HL-60/S4 treated with phorbol 12-myristate 13-acetate at 8.2 ng/mL for 4 days and 3 days (cell line): ENCODE results near the gene TUNAR.

ENCODE experiments used
- in situ Hi-C: fragments of 300-500 bp; cut with MboI; formaldehyde crosslinking; loops from 2 replicates; pipeline ENCODE4 v1.15.0; 2022; ENCODE audit warnings: low sequenced_read_pairs

The TUNAR gene

DNA sequence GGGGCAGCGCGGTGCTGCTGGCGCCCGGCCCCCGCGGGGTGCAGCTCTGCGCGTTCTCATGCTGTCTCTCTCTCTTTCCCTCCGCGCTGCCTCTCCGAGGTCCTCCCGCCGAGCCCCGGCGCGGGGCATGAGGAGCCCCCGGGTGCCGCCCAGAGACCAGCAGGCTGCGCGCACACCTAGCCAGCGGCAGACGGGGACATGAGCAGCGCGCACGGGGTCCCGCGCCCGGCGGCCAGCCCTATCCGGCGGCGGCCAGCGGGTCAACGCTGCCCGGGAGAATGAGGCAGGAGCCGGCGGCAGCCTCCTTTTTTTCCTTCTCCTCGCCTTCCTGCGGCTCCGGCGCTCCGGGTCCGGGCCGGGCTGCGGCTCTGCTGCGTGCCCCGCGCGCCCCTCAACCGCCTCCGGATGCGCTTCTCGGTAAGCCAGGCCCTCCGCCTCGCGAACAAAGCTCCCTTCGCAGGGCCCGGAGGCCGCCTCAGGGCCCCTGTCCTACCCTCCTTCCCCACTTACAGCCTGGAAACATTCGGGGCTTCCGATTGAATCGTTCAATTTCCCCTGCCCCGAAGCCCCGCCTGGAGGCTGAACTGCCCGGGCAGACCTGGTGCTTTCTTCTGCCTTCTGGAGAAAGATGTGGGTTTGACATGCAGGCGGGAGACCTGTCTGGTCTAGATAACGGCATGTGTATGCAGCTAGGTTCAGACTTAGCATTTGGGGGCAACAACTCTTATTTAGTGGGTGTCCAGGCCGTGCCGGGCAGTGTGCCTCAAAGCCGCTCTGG is at the start of gene TUNAR:
TSS of gene TUNAR (plus strand) at position 72 of the 778 bp plus-strand sequence.
- in situ Hi-C loops: no loop called here

DNA sequence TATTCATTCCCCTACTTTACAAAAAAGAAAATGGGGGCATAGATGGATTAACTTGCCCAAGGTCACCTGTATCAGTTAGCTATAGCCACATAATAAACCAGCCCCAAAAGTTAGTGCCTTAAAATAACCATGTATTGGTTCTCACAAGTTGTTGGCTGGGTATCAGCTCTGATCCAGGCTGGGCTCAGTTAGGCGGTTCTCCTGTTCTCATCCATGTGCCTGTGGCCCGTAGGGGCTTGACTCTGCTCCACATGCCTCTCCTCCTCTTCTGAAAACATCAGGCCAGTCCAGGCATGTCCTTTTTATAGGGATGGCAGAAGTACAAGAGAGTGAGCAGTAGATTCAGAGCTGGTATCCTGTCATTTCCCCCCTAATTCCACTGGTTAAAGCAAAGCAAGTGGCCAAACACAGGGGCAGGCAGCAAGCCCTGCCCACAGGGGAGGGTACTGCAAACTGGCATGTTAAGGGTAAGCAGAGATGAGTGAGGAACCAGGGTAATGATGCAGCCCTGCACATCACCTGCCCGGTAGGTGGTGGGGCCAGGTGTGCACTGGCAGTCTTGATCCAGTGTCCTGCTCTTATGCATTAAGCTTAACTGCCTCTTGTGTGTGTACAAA is 47.9 kb upstream of the TUNAR start:
- in situ Hi-C loops: no loop called here

DNA sequence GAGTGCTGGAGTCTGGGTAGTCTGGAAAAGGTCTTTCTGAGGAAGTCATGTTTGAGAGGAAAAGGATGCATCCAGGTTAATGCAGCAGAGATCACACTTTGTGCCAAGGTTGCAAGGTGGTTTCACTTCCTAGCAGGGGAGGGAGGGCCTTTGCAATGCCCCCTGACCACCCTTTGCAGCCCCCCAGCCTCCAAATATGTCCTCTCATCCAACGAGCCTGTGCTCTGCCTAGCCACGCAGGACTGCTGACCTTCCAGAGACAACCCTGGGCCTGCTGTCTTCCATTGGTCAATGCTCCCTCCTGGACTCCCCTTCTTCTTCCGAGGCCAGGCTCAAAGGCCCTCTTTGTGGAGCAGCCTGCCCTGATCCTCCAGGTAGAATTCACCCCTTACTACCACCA is 47.3 kb upstream of the TUNAR start:
- in situ Hi-C loops: no loop called here

- in situ Hi-C loops: no loop called here
Observed at GRCh38 chr14:95830386-95830785, 46.2 kb upstream of the TUNAR start.

- in situ Hi-C loops: no loop called here
Observed at GRCh38 chr14:95831041-95831440, 45.6 kb upstream of the TUNAR start.

DNA sequence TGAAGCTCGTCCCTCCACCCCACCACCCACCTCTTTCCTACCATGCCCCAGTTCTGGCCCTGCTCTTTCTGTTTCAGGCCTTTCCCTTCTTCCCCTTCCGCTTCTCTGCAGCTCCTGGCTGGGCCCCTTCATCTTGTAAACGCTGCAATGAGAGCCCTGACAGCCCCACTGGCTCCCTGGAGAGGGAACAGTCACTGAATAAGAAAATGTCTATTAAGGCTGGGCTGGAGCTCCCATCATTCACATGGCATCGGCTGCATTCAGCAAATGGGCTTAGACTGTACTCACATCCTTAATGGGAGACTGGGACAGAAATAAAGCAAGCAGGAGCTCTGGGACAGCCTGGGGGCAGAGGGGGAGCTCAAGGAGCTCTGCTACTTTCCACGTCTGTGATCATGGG is 45.2 kb upstream of the TUNAR start:
- in situ Hi-C loops: no loop called here

- in situ Hi-C loops: no loop called here
Observed at GRCh38 chr14:95832012-95832411, 44.6 kb upstream of the TUNAR start.

DNA sequence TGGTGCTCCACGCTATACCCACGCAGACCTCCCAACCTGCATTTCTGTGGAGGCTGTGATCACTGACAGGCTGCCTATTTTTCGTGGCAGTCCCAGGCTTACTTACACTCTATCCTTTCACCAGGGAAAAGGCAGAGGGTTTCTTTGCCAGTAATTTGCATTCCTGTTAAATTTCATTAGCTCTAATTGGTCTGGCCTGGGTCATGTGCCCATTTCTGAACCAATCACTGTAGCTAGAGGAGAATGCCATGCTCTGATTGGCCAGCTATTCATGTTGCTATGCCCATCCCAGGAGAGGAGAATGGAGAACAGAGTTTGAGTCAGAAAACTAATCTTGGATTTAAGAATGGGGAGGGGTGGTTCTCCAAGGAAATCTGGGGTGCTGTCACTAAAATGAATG is 43.2 kb upstream of the TUNAR start:
- in situ Hi-C loops: no loop called here

DNA sequence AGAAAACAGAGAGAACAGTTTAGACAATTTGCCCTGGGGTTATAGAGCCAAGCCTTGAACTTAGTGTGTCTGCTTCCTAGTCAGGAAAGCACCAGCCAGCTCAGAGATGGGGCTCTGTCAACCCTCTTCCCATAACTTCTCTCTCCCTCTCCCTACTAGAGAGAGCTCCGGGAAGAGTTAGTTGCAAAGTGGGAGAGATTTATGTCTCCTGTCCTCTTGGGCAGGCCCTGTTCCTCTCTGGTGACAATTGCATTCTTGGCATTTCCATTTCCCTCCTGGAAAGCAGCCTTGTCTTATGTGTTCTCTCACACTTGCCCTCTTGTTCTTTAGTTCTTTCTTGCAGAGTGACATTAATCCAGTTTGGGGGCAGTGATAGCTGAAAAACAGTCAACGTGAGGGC is 42.1 kb upstream of the TUNAR start:
- in situ Hi-C loops: no loop called here

DNA sequence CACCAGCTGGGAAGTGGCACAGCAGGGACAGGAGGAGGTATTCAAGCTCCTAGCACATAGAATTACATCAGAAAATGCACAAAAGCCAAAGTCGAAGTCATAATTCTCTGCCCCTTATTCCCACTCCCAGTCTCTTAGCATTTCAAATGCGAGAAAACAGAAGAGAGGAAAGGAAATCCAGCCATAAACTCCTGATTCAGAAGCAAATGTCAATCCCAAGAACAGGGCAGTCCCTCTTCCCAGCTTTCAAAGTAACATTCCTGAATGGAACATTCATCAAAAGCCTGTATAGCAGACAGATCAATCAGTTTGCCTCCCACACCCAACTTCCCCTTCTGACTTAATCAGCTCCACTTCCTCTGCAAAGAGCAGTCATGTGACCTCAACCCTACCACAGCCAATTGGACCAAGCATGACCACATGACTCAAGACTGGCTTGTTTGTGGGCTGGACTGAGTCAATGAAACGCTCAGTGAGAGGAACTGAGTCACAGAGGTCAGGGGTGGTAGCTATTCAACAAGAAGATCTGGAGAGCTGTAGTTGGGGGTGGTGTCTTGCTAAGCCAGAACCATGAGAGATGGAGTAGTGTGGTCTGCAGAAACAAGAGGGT is 41.4 kb upstream of the TUNAR start:
- in situ Hi-C loops: no loop called here

DNA sequence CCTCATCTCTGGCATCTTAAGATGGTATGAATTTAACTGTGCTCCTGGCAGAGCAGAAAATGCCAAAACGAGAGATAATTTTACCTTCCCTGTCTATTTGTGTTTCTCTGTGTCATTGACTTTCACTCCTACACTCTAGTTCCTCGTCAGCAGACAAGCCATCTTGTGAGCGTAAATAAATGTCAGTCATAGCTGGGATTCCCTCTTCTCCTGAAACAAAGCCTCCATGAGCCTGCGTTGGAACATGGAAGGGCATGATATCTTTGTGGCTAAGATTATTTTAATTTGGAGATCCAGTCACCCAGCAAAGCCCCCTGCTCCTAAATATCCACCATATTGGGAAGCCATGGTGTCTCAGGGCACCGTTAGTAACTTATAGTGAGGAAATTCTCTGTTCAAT is 37.8 kb upstream of the TUNAR start:
- in situ Hi-C loops: no loop called here

DNA sequence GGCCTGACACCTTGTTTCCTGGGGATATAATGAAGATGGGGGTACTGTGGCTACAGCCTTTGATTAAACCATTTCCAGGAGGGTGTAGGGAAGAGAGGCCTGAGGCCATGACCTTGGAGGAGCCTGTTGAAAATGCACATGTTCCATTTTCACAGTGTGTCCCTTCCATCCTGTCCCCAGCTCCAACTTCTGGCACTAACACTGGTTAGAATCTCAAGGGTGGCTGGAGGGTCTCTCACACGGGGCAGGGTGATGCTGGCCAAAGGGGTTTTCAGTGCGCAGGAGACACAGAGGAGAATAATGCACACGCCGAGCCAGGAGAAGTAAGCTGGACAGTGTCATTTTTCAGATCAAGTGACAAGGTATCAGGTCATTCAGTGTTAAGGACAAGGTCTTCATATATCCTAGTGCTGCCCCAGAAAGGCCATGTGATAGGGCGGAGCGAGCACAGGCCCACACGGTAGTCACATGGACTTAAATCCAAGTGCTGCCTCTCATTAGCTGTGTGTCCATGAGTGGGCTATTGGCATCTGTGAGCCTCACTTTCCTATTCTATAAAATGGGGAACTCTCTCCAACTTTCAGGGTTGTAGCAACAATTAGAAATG is 36.4 kb upstream of the TUNAR start:
- in situ Hi-C loops: no loop called here

DNA sequence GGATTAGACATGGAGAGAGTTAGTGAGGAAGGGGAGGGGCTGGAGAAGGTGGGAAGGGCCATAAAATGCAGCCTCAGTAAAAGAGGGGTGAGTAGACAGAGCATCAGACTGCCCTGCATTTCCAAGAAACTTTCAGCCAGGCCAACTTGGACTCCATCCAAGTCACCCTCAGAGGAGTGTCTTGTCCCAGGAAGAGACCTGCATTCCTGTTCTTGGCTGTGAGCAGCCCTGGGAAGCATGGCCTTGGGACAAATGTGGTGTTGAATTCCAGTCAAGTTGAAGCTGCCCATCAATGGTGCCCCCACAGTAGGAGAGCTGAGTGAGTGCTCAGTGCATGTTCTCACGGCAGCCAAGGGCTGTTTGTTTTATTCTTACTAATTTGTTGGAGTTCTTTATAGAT is 35.0 kb upstream of the TUNAR start:
- in situ Hi-C loops: no loop called here

- in situ Hi-C loops: no loop called here
Observed at GRCh38 chr14:95849761-95850160, 26.9 kb upstream of the TUNAR start.

- in situ Hi-C loops: no loop called here
Observed at GRCh38 chr14:95850429-95850828, 26.2 kb upstream of the TUNAR start.

DNA sequence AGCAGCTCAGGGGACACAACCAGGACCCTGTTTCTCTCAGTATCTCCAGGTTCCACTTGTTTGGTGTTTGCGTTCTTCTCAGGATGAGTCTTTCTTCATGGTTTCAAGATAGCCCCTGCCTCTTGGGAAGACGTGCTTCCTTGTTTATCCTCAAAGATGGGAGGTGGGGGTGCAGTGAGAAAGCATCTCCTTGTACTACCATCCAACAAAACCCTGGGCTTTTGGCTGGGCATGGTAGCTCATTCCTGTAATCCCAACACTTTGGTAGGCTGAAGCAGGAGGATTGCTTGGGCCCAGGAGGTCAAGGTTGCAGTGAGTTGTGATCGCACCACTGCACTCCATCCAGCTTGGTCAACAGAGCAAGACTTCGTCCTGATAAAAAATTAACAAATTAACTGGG is 21.0 kb upstream of the TUNAR start:
- in situ Hi-C loops: no loop called here

DNA sequence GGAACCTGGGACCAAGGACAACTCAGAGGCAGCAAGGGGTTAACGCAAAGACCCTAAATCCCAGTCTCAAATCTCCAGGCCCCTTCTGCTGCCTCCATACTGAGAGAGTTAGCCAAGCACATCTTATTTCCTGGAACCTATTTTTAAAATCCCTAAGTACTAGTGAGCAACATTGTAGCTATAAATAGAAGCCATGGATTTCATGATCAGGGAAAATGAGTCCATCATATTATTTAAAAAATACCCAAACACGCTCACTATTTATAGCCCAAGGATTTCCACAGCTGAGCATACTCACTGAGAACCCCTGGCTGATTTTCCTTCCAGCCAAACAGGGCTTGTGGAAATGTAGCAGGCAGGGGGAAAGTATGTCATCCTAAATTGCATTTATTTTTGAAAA is 19.4 kb upstream of the TUNAR start:
- in situ Hi-C loops: no loop called here

DNA sequence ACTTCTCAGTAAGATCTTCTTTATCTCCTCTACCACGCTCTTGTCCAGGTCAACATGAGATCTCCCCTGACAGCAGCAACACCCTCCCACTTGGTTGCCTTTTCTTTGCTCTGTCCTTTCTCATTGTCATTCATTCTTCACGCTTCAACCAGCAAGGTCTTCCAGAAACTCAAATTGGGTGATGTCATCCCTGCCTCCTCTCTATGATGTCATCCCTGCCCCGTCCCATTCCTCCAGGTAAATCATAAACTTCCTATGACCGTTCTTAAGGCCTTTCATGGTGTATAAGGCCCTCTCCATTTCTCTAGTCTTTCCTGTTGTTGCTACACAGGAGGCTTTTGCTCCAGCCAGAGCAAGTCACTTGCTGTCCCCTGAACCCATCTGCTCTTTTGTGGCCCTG is 17.7 kb upstream of the TUNAR start:
- in situ Hi-C loops: no loop called here

DNA sequence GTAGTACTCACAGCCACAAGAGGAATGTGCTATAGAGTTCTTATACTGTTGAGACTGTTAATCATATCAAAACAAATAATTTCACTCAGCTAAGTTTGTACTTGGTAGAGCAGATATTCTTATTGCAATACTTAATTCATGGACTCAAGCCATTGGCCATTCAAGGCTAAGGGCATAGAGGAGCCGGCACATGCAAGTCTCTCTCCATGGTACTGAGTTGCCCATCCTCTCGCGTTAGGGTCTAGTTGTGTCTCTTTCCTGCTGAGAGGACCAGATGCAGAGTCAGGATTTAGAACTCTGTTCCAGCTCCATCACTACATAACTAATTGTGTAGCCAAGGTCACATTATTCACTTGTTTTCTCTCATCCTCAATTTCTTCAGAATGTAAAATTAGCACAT is 14.4 kb upstream of the TUNAR start:
- in situ Hi-C loops: no loop called here

DNA sequence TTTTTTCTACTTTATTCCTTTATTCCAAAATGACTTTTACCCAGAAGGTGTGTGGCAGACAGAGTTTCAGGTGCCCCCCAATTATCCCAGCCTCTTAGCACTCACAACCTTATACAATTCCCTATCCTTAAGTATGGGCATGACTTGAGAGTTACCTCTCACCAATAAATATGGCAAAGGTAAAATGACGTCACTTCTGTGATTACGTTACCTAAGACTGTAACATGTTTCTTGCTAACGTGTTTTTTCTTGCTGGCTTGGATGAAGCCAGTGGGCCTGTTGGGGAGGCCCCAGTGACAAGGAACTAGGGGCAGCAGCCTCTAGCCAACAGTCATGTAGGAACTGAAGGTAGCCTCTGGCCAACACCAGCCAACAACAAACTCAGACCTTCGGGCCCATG is 13.3 kb upstream of the TUNAR start:
- in situ Hi-C loops: no loop called here

GRCh38 chr14:95869776-95870175 is 6.9 kb upstream of the TUNAR start:
- in situ Hi-C loops: no loop called here

DNA sequence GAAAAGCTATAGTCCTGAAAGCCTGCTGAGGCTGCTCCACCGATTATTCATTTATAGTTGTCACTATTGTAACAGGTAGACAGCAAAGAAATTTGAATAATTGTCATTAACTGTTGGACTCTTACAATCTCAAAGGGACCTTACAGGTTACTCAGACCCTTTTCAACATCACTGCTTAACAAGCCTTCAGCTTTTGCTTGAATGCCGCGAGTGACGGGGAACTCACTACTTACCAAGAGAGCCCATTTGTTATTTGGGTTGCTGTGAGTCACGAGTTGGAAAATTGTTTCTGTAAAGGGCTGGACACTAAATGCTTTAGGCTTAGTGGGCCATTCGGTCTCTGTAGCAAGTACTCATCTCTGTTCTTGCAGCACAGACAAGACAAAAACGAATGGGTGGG is 5.9 kb upstream of the TUNAR start:
- in situ Hi-C loops: no loop called here
